GM19455 (cell line): ENCODE data around the gene C10orf67.
"Not testable (repeated sequence)": the region's sequence is repeated elsewhere in the genome, so short reads cannot be mapped to it uniquely, and the experiment has no call there.

Source experiments
- ATAC-seq: cut with Tn5 transposase; IDR thresholded peaks from one replicate; pipeline ENCODE4 v1.9.1; 2021; ENCODE audit not compliant: unreplicated experiment

C10orf67 gene

DNA sequence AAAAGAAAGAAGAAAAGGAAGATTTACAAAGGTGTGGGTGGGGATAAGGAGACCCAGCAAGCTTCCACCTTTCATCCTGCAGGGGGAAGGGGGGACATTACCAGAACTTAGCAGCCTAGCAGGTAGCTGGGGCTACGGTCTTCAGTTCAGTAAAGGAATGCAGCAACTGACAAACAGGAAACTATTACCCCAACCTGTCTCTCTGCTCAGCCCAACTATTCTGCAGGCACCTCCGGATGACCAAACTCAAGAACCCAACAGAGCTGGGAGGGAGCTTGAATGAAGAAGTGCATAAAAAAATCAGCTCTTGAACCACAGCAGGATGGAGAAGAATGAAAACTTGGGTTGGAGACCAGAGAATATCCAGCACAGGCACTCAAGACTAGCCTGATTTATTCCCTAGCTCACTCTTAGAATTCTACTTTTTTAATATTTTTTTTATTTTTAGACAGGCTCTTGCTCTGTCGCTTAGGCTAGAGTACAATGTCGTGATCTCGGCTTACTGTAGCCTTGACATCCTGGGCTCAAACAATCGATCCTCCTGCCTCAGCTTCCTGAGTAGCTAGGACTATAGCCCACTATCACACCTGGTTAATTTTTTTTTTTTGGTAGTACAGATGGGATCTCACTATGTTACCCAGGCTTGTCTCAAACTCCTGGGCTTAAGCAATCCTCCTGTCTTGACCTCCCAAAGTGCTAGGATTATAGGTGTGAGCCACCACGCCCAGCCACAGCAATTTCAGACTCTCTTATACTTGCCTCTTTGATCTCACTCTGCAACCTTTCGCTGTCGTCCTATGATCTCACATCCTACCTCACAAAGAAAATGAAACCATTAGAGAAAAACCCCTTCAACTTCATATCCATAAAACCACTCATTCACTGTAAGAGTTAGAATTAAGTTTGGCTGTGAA, 18.5 kb upstream of the C10orf67 start:
- peak; percentile 44 for ATAC-seq

GRCh38 chr10:23362069-23362830, 17.7 kb upstream of the C10orf67 start:
- ATAC-seq, result peak; percentile 44

DNA sequence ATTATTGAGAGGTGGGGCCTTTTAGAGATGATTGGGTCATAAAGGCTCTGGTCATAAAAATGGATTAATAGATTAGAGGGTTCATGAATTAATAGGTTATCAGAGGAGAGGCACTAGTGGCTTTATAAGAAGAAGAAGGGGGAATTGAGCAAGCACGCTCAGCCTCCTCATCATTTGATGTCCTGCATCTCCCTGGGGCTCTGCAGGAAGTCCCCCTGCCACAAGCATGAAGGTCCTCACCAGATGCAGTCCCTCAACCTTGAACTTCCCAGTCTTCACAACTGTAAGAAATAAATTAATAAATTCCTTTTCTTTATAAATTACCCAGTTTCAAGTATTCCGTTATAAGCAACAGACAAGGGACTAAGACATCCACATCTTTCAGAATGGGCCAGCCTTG, 17.1 kb upstream of the C10orf67 start:
- ATAC-seq, result no peak

DNA sequence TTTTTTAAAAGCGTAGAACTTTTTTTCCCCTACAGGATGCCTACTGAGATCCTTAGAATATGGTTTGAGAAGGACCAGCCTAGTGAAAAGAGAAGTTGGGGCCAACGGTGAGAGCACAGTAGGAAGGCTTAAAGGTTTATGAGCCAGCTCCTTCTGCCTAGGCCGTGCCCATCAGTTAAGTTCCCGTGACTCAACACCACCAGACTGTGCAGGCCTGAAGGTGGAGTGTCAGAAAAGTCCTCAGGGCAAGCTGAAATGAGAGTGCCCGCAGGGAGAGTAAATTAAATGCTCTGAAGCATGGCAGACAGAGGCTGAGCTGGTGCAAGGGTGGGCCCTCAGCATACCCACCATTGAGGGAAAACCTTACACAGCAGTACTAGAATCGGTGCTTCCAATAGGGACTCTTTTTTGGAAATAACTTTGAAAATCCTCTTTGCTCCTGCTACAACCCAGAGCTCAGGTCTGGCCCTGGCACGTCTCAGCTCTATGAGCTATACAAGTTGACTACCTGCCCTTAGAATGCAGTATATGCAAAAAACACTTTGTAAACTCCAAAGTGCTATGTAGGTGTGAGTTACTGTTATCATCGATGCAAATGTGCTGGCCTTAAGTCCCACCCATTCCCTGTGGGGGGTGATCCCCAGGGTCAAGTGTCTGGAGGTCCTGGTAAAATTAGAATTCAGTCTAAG, 15.2 kb upstream of the C10orf67 start:
- ATAC-seq, result no peak

GRCh38 chr10:23358357-23358756, 13.8 kb upstream of the C10orf67 start:
- ATAC-seq, result no peak

- ATAC-seq, result no peak
Measured at GRCh38 chr10:23354630-23355279, 10.2 kb upstream of the C10orf67 start.

- no peak for ATAC-seq
Measured at GRCh38 chr10:23351926-23352519, 7.4 kb upstream of the C10orf67 start.

- not testable (repeated sequence) for ATAC-seq
Measured at GRCh38 chr10:23350706-23351105, 6.1 kb upstream of the C10orf67 start.

- ATAC-seq, result no peak
Measured at GRCh38 chr10:23345861-23346260, 1.3 kb upstream of the C10orf67 start.

- no peak for ATAC-seq
Measured at GRCh38 chr10:23343591-23344240, 881 bp downstream of the C10orf67 start.

DNA sequence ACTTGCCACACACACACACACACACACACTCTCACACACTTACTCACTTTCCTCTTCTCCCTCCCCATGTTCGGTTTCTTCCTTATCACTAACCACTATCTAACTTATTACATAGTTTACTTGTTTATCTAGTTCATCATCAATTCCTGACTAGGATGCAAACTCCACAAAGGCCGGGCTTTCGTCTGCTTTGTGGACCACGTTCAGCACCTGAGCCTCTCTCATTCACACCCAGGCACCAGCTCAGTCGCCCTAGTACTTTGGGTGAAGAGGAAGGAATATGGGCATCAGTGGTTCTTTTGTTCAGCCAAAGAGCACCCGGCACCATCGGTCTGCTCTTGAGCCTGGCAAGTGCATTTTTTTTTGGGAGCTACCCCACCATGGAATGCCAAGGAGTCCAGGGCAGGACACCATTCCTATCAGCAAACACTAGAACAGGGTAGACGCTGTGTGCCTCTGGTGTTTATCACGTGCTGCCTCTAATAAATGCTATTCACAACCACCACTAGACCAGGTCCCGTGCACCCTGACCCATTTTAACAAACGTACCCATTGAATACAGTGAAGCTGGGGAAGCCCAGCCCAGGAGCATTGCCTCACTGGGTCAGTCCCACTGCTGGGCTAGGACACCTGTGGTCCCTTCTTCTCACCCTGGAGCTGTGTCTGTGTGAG, 2.2 kb downstream of the C10orf67 start:
- no peak for ATAC-seq

DNA sequence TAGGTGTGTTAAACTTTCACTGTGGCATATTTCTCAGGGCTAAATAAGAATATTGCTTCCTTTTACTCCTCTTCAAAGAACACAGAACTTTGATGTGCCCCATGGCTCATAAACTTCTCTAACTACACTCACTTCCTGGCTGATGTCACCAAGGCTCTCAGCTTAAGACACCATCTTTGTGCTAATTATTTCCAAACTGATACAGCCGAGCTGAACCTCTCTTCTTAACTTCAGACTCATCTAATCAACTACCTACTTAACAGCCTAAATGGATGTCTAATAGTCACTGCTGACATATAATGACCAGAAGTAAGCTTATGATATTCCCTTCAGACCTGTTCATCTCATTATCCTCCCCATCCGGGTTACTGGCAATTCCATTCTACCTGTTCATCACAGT, 3.6 kb downstream of the C10orf67 start:
- ATAC-seq, result no peak

GRCh38 chr10:23340354-23340753, 4.2 kb downstream of the C10orf67 start:
- ATAC-seq, result no peak

- no peak for ATAC-seq
Measured at GRCh38 chr10:23338886-23339285, 5.7 kb downstream of the C10orf67 start.

- no peak for ATAC-seq
Measured at GRCh38 chr10:23338155-23338828, 6.3 kb downstream of the C10orf67 start.

DNA sequence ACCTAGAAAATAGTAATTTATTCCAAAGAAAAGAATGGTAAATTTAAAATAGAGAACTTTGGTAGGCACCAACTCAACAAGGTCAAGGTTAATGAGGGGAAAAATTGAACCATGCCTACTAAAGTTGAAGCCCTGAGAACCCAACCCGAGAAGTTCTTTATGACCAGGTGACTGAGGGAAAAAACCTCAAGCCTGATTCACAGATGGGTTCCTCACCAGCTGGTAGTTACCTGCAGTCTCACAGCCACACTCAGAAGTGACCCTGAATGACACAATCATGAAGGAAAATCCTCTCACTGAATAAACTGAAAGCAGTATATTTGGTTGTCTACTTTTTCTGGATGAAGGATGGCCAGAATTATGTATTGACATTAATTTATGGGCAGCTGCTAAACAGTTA, 7.0 kb downstream of the C10orf67 start:
- ATAC-seq, result no peak

DNA sequence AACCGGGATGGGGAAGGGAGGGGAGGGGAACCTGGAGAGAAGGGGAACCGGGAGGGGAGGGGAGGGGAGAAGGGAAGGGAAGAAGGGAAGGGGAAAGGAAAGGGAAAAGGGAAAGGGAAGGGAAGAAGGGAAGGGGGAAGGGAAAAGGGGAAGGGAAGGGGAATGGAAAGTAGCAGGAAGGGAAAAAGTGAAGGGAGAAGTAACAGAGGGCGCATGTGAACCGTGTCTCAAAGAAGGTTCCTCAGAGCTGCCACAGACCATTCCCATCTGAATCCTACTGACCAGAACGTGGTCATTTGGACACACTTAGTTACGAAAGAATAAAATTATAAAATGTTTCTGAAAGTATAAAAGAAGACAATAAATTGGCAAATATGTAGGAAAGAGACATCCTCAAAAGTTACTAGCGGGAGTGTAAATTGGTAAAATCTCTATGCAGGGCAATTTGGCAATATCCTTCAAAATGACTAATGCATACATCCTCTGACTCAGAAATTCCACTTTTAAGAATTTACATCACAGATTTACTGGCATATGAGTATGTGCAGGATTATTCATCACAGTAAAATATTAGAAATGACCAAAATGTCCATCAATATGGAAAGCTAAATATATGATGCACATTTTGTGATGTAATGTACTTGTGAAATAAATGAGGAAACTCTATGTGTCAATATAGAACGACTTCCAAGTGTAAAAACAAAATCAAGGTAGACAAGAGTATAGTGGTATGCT, 12.9 kb downstream of the C10orf67 start:
- no peak for ATAC-seq

GRCh38 chr10:23330948-23331347, 13.6 kb downstream of the C10orf67 start:
- no peak for ATAC-seq
